Glomerular visceral epithelial cell (primary cell): Measurements from ENCODE around the gene GRIP1.
A peak's percentile ranks its signal among the peaks of the same experiment; 100 is the strongest.
"Not testable (repeated sequence)": the region's sequence is repeated elsewhere in the genome, so short reads cannot be mapped to it uniquely, and the experiment has no call there.

Source experiments
- DNase-seq: peaks from one replicate; pipeline ENCODE4 v3.0.0-alpha.2; 2016; ENCODE audit errors: extremely low spot score

The GRIP1 gene

GRCh38 chr12:66533767-66534166 is 145.1 kb downstream of the GRIP1 start:
- no peak for DNase-seq

DNA sequence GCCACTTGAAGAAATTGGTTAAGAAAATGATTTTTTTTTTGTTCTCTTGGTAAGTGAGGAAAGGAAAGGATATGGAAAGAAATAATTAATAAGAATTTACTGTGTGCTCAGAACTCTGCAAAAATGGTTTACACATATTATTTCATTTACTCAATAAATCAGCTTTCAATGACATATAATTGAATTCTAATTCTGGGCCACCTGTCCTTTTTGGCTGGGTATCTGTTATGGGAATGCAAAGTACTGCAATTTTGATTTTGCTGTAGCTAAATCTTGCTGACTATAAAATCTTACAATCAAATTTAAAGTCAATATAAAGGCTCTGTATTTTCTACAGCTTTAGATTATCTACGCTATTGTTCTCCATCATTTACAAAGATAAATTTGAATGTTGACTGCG is 147.1 kb downstream of the GRIP1 start:
- no peak for DNase-seq

DNA sequence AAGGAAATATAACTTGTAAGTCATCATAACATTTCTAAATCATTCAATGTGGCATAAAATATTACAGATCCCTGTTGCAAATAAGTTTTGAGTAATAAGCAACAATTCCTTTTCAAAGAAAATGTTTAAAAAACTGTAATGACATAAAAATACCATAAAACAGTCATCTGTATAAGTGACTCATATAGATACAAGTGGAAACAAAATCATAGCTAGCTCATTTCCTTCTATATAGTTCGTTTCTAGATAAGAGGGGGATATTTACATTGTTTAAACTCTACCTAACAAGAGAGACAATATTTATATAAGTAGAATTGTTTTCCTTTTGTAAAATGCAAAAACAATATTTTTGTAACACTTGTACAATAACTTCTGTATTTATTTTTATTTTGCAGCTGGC is 148.9 kb downstream of the GRIP1 start:
- no peak for DNase-seq

DNA sequence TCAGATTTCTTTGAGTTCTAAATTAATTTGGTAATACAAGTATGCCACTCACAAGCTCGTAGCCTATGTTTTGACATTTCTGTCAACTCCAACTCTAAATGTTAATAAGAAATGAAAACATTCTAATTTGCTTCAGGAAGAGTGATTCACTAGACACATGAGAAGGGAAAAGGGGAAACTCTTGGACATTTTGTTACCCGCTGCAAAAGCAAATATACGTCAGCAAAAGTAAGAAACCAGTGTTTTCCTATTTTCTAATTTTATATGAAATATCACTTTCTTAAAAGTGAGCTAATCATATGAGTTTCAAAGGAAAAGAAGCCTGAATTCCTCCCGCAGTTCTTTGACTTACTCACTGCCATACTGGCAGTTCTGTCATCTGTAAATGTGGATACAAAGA is 162.3 kb downstream of the GRIP1 start:
- DNase-seq, result no peak

DNA sequence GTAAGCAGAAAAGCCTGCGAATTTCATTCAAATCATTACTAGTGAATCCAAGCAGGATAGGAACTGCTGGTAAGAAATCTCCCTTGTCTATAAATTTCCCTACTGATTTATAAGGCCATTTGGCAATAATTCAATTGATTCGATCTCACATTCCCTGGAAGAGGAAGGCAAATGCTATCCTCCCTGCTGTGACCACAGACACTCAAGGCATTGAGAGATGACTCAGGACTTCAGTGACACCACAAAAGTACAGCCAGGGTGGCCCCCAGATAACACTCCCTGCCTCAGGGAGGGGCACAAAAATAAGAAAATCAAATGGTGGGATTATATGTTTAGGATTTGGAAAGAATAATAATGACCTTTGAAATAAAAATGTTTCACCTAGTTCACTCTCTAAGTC is 162.7 kb downstream of the GRIP1 start:
- DNase-seq, result no peak

- peak; percentile 4 for DNase-seq
Observed at GRCh38 chr12:66514581-66514980, 164.3 kb downstream of the GRIP1 start.

- DNase-seq, result no peak
Observed at GRCh38 chr12:66508025-66508424, 170.9 kb downstream of the GRIP1 start.

DNA sequence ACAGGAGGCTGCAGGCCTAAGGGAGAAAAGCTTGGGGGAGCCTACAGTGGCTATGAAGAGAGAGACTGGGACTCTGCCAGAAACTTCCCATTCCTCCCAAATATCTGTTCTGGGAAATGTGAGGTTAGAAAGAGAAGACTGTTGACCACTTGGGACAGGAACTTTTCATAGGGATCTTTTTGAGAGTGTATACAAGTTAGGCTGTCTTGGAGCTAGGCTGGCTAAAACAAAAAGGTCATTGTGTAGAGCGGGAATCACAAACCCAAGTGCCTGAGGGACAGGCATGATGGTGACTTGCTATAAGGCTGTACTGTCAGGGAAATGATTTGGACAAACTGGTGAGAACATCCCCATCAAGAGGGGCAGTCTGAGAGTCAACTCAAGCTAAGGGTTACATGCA is 175.1 kb downstream of the GRIP1 start:
- no peak for DNase-seq

- no peak for DNase-seq
Observed at GRCh38 chr12:66502911-66503310, 176.0 kb downstream of the GRIP1 start.

- no peak for DNase-seq
Observed at GRCh38 chr12:66500841-66501240, 178.0 kb downstream of the GRIP1 start.

DNA sequence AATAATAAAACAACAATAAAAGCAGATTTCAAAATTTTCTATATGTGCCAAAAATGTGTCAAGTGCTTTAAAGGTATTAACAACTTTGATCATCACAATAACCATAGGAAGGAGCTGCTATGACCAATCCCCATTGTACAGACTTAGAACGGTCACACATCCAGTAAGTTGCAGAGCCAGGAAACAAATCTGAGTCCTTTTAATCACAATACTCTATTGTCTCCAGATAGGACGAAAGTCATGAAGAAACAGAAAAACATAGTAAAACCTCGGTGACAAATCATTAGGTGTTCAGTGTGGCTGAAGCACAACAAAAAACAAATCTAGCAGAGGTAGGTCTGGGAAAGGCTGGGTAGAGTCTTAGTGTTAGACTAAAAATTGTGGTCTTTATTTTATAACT is 178.8 kb downstream of the GRIP1 start:
- no peak for DNase-seq

DNA sequence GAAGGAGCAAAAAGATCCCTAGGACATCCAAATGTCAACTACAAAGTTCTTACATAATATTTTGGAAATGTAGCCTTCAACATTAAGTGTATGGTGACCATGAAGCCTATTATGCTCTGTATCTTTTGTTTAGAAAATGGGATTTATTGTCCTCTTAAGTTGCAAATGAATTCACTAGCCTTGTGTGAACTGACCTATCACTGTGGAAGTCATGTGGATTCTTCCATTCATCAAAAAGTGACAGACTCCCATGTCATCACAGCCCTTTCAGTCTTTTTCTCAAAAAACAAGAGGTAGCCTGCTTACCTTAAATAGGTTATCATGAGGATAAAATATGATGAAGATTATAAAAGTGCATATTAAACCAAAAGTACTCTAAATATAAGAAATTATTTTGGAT is 179.9 kb downstream of the GRIP1 start:
- no peak for DNase-seq

DNA sequence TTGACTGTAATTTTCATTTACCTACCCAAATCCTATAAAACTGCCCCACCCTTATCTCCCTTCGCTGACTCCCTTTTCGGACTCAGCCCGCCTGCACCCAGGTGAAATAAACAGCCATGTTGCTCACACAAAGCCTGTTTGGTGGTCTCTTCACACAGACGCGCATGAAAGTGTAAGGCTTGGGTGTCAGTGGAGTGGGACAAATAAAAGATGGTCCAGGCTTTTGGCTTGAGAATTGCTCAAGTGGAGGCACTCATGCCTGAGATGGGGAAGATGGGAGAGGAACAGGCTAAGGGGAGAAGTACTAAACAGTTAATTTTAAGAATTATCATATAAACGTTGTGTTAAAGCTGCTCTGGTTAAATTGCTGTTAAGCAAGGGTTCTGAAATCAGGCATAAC is 180.8 kb downstream of the GRIP1 start:
- not testable (repeated sequence) for DNase-seq

DNA sequence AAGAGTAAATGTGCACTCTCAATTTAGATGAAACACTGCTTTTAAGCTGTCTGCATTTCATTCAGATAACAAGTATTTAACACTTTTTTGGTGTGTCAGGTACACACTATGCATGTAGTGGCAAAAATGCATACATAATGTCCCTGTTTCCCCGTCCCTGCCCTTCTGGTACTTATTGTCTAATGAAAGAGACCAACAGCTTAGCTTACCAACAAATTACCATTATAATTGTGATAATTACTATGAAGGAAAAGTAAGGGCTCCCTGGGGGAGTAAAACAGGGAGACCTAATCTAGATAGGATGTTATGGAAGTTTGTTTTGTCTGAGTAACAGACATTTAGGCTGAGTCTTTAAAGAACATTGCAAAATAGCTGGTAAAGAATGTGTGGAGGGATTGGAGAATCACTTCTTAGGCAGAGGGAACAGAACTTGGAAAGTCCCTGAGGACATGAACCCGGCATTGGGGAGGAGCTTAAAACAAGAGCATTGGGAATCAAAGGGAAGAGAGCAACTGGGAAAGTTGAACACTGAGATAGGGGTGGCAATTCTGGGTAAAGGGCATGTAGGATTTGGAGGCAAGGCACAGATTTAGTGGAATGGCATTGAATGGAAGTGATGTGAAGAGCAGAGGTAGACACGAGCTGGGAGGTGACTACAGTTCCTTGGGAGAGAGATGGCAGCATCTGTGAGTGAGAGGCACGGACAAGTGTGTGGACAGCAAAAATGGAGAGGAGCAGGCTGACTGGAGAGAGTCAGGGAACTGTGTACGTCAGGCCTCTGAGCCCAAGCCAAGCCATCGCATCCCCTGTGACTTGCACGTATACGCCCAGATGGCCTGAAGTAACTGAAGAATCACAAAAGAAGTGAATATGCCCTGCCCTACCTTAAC is 181.6 kb downstream of the GRIP1 start:
- DNase-seq, result no peak

GRCh38 chr12:66496595-66496994 is 182.3 kb downstream of the GRIP1 start:
- no peak for DNase-seq

DNA sequence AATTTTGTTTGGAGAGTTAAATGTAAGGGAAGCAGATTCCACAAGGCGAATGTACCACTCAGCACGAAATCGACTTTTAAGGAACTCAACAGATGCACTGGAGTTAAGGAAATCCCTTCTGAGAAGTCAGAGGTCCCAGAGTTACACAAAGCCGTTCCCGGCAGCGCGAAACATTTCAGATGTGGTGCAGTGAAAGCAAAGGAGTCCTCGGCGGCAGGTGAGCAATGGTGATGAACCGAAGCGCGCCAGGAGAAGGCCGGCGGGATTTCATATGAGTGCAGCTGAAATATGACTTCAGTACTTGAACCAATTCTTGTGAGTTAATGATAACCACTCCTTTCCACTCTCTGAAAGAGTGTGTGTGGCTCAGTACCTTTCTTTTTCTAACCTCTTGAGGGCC is 183.2 kb downstream of the GRIP1 start:
- DNase-seq, result no peak

GRCh38 chr12:66493819-66494218 is 185.1 kb downstream of the GRIP1 start:
- DNase-seq, result no peak

DNA sequence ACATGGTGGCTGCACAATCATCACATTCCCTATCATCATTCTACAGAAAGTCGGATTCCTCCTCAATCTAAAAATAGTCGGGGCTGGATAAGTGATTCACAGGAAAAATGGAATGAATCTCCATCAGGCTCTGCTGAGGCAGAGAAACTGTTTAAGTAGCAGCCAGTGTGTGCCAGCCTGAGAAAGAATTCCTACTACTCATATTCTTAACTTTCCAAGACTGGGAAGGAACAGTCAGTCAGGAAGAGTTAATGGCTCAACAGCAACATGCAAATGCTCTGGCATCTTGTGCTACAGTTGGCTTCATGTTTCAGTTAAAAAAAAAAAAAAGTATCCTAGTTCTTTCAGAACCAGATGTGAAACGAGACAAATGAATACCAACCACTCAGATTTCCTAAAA is 187.0 kb downstream of the GRIP1 start:
- no peak for DNase-seq

GRCh38 chr12:66482351-66483203 is 196.3 kb downstream of the GRIP1 start:
- no peak for DNase-seq

- no peak for DNase-seq
Observed at GRCh38 chr12:66467932-66468331, 210.9 kb downstream of the GRIP1 start.

GRCh38 chr12:66461331-66461730 is 217.5 kb downstream of the GRIP1 start:
- no peak for DNase-seq

- no peak for DNase-seq
Observed at GRCh38 chr12:66459944-66460482, 218.9 kb downstream of the GRIP1 start.

GRCh38 chr12:66456612-66457011 is 222.3 kb downstream of the GRIP1 start:
- no peak for DNase-seq
